Liver (tissue), 3 donors: ENCODE data around the gene DYNLT2.

Source experiments
- ATF3 ChIP-seq: IDR thresholded peaks from 2 replicates; pipeline ENCODE4 v1.6.1; 2016; ENCODE audit warnings: antibody characterized with exemption
- CTCF ChIP-seq: fragments of 150-350 bp; IDR thresholded peaks from 2 replicates; pipeline ENCODE4 v1.5.1; 2017; ENCODE audit warnings: improper control_type of control experiment, low read depth, low read length; ENCODE audit not compliant: missing input control
- GABPA ChIP-seq, 2 donors: IDR thresholded peaks in 1 of 2; conservative IDR thresholded peaks in 1 of 2; 2 replicates each; pipeline ENCODE4 v1.6.1; 2016; ENCODE audit warnings: antibody characterized with exemption in 2 of 2, mild to moderate bottlenecking in 1 of 2, moderate library complexity in 1 of 2
- HNF4G ChIP-seq: IDR thresholded peaks from 2 replicates; pipeline ENCODE4 v1.6.1; 2016; ENCODE audit warnings: antibody characterized with exemption
- JUND ChIP-seq, 2 donors: IDR thresholded peaks; 2 replicates each; pipeline ENCODE4 v1.6.1; 2016; ENCODE audit warnings: antibody characterized with exemption in 2 of 2
- MAX ChIP-seq: IDR thresholded peaks from 2 replicates; pipeline ENCODE4 v1.6.1; 2016; ENCODE audit warnings: antibody characterized with exemption
- NR2F2 ChIP-seq: IDR thresholded peaks from 2 replicates; pipeline ENCODE4 v1.6.1; 2016; ENCODE audit warnings: antibody characterized with exemption
- RAD21 ChIP-seq, 2 donors: IDR thresholded peaks; 2 replicates each; pipeline ENCODE4 v1.6.1; 2016; ENCODE audit warnings: antibody characterized with exemption in 2 of 2, mild to moderate bottlenecking in 2 of 2
- REST ChIP-seq: IDR thresholded peaks from 2 replicates; pipeline ENCODE4 v1.6.1; 2016; ENCODE audit warnings: antibody characterized with exemption, mild to moderate bottlenecking
- RXRA ChIP-seq, 2 donors: IDR thresholded peaks; 2 replicates each; pipeline ENCODE4 v1.6.1; 2017 to 2018; ENCODE audit warnings: antibody characterized with exemption in 2 of 2, mild to moderate bottlenecking in 1 of 2
- TAF1 ChIP-seq: conservative IDR thresholded peaks from 2 replicates; pipeline ENCODE4 v1.6.1; 2016; ENCODE audit warnings: antibody characterized with exemption, mild to moderate bottlenecking
- donor health status: healthy.
- donor health status: healthy.

GRCh38 chr6:169775321-169775720 is 23.9 kb upstream of the DYNLT2 start:
- TF ChIP-seq CTCF (no peak), GABPA (IDR thresholded peaks at IDR 0.05 in 1 of 2, conservative IDR thresholded peaks at IDR 0.05 in 1 of 2) (no peak), REST (no peak), JUND (IDR thresholded peaks at IDR 0.05) (no peak), MAX (no peak), TAF1 (no peak), RAD21 (IDR thresholded peaks at IDR 0.05) (no peak), RXRA (IDR thresholded peaks at IDR 0.05) (no peak), NR2F2 (no peak), HNF4G (no peak), ATF3 (no peak)
